ENCODE measurements around the gene TBC1D5.
A peak's percentile ranks its signal among the peaks of the same experiment; 100 is the strongest.
"Not testable (repeated sequence)": the region's sequence is repeated elsewhere in the genome, so short reads cannot be mapped to it uniquely, and the experiment has no call there.

The TBC1D5 gene

DNA sequence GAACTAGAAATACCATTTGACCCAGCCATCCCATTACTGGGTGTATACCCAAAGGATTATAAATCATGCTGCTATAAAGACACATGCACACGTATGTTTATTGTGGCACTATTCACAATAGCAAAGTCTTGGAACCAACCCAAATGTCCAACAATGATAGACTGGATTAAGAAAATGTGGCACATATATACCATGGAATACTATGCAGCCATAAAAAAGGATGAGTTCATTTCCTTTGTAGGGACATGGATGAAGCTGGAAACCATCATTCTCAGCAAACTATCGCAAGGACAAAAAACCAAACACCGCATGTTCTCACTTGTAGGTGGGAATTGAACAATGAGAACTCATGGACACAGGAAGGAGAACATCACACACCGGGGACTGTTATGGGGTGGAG, 210.0 kb downstream of the TBC1D5 start:
- not testable (repeated sequence) for DNase-seq

DNA sequence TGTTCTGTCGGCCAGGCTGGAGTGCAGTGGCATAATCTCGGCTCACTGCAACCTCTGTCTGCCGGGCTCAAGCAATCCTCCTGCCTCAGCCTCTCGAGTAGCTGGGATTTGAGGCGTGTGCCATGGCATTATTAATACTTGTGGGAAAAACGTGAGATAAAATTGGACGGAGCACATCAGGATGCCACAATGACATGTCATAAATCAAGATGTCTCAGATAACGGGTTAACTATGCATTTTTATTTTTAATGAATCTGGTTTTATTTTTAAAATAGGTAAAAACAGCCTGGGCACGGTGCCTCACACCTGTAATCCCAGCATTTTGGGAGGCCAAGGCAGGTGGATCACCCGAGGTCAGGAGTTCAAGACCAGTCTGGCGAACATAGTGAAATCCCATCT, 212.8 kb downstream of the TBC1D5 start:
- DNase-seq, result no peak

DNA sequence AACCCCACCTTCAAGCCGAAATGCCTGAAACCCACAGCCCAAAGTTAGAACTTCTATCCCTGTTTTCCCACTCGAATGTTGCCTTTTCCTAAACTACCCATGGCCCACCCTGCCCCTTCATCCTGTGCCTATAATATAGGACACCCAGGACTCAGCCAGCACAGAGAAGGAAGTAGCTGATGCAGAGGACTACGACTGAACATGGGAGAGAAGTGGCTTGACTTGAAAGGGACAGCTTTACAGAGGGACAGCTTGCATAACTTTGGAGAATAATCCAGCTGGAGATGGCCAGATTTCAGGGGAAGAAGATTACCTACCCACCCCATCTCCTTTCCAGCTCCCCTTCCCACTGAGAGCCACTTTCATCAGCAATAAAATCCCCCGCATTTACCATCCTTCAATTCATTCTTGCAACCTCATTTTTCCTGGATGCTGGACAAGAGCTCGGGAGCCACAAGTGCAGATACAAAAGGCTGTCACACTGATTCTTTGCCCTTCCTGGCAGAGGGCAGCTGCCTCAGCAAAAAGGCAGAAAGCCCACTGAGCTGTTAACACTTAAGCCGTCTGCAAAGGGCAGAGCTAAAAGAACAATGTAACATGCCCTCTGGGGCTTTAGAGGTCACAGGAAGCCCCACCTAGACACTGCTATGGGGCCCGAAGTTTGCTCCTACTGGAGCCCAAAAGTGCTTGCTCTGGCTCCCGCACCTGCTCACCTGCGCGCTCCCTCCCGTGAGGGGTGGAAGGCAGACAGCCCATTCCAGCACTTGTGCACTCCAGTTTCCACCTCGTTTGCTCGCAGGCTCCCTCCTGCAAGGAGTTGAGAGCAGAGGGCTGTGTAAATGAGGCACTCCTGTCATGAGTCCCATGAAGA, 224.0 kb downstream of the TBC1D5 start:
- no peak for DNase-seq

DNA sequence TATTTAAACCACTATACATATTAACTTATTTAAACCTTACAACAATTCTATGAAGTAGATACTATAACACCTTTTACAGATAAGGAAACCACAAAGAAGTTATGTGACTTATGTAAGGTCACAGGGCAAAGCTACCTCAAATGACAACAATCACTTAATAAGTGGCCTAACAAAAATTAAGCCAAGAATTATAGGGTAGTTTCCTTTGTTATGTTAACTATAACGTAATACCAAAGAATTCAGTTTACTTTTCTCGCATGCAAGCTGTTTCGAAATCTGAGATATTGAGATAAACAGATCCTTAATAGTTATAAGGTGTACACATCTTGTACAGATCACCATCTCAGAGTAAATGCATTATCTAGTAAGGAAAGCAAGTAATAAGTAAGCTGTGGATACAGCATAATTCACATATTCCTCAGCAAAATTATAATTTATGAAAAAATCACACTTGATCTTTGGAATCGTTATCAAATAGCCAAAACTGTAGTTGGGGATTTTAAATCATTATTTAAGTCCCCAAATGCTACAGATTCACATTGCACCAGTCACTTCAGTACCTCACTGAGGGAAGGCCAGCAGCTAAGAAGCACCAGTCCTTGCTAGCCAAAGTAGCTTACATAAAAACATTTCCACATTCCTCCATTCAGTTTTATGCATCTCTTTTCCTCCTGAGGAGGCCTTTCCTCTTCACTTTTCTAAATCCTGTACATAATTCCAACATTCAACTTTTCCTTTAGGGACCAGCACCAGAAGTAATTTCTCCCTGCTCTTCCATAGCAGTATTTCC, 226.8 kb downstream of the TBC1D5 start:
- DNase-seq, result no peak

DNA sequence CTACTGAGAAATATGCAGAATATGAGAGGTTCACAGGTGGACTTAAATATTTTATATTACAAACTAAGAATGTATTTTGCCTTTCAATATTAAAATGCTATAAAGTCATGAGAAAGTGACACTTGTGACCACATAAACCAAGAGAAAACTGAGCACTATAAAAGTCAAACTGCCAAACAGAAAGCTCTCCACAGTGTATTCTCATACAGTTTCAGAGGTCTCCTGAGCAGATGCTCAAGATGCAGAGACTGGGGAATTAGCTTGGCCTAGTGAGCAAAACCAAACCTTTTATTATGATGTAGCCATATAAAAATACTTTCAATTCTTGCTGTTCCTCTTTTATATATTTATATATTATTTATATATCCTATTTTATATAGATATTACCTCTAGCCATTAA, 227.8 kb downstream of the TBC1D5 start:
- DNase-seq, result no peak

DNA sequence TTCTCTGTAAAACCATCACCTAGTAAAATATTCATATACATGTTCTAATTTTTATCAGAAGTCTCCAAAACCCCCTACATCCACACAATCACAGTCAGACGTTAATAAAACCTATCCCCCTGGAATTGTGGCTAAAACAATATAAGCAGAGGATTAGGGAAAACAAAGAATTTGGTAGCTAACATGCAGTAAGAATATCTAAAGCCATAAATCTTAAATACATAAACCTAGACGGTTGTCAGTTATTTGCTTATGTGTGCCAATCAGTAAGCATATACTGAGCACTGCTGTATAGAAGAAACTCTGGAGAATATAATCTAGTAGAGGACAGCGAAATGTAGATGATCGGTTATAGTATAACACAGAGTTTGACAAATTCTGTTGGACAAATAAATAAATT, 232.2 kb downstream of the TBC1D5 start:
- no peak for DNase-seq

DNA sequence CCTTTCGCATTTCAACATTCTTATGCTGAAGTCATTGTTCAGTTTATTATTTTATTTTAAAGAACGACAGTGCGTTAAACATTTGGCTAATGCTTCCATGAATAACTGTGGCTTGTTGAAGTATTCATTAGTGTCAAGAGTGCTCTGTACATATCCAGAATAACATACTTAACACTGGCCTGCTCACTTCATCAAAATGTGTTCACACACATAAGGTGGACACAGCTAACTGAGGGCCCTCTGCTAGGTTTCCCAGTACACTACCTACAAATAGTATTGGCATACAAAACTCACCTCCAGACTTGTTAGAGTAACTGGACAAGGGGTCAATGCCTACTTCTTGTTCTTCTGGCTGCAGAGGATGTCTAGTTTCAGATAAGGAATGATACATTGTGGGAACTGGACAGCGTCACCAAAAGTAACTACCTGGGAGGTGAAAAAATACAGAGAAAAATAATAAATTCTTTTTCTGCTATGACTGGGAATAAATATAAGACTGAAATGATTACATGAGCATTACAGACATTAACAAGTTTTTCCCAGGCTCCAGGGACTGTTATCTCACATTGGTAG, 234.2 kb downstream of the TBC1D5 start:
- DNase-seq, result no peak

DNA sequence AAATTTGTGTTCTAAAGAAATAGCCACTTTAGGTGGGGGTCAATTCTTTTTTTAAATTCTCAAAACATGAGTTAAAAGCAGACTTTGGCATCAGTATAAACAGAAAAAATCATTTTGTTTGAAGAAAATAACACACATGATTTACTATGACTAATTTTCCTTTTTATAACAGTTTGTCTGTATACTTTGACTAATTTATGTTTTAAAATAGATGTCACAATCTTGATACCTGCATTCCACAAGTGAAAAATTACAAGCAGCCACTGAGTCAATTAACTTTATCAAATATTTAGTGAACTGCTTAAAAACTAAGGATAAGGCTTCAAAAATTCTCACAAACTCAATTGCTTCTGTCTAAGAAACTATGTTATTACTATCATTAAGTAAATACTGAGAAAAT, 235.0 kb downstream of the TBC1D5 start:
- no peak for DNase-seq

DNA sequence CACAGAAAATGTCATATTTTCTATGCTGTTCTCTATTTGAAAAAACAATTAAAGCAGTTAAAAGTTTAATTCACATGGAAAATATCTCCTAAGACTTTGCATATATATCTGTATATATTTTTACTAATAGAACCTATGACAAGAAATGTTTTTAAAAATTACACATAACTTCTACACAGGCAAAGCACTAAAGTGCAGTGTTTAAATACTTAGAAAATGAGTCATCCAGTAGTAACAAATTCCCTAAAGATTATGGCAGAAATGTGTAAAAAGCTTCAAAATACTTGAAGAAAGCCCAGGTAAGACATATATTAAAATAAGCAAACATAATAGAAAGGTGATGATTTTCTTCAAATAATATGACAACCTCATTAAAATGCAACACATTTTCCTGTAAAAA, 236.6 kb downstream of the TBC1D5 start:
- DNase-seq, result no peak

DNA sequence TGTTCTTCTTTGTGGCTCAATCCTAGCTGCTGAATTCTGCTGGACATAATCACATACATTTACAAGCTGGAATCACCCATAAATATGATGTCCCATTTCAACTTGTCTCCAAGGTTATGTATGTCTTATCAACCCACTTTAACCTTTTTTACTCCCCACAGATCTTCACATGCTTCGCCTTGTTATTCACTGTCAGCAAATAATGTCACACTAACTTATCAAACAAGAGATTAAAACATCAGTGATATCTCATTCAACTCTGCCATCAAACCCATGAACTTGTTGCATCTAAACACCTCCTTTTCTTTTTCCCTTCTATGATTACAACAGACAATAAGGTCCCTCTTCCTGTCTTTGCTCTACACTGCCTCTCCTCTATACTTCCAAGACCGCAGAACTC, 240.7 kb downstream of the TBC1D5 start:
- DNase-seq, result no peak

DNA sequence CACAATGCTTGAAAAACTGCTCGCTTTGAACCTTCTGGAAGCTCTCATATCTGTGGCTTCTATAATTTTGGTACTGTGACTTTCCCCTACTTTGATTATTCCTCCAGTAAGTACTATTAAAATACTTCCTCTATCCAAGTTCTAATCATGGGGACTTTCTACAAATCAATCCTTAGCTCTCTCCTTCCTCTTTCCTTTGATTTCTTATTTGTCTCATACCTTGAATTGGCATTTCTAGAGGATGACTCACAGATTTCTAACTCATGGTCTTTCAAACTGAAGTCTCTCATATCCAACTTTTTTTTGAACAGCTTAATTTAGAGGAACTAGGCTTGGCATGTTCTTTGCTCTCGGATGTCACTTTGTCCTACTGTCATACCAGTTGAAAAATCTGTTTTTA, 241.8 kb downstream of the TBC1D5 start:
- no peak for DNase-seq

DNA sequence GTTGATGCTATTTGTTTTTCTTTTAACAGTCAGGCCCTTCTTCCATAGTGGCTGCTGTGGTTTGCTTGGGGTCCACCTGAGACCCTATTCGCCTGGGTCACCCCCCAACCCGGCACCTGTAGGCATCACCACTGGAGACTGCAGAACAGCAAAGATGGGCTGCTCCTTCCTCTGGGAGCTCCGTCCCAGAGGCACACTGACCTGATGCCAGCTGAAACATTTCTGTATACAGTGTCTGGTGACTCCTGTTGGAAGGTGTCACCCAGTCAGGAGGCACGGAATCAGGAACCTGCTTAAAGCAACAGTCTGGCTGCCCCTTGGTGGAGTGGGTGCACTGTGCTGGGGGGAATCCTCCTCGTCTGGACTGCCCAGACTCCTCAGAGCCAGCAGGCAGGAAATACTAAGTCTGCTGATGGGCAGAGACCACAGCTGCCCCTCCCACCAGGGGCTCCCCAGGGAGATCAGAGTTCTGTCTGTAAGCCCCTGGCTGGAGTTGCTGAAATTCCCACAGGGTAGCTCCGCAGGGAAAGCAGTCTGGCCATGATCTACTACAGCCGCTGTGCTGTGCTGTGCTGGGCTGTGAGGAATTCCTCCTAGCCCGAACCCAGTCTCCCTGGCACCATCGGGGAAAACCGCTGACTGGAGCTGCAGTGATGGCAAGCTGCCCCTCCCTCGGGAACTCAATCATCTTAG, 248.2 kb downstream of the TBC1D5 start:
- DNase-seq, result no peak

DNA sequence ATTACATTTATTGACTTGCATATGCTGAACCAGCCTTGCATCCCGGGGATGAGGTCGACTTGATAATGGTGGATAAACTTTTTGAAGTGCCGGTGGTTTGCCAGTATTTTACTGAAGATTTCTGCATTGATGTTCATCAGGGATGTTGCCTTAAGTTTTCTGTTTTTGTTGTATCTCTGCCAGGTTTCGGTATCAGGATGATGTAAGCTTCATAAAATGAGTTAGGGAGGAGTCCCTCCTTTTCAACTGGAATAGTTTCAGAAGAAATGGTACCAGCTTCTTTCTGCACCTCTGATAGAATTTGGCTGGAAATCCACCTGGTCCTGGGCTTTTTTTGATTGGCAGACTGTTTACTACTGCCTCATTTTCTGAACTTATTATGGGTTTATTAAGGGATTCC, 250.8 kb downstream of the TBC1D5 start:
- DNase-seq, result peak; percentile 91

DNA sequence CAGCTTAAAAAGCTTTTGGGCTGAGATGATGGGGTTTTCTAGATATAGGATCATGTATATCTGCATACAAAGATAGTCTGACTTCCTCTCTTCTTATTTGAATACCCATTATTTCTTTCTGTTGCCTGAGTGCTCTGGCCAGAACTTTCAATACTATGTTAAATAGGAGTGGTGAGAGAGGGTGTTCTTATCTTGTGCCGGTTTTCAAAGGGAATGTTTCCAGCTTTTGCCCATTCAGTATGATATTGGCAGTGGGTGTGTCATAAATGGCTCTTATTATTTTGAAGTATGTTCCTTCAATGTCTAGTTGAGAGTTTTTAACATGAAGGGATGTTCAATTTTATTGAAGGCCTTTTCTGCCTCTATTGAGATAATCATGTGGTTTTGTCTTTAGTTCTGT, 251.2 kb downstream of the TBC1D5 start:
- not testable (repeated sequence) for DNase-seq

DNA sequence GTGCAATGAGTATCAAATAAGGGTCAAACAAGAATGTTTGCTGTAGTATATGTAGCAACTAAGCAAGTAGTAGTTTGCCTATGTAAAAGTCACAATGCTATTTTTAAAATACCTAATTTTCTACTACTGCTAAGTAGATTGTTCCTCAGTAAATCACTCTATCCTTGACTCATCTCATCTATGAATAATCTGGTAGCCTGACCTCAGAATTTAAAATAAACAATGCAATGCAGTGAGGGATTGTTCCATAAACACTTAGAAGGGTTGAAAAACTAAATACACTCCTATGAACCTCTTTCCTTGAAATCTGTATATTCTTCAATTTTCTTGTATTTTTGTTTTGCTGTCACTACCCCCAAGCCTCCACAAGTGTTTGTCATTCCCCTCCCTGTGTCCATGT, 253.3 kb downstream of the TBC1D5 start:
- peak; percentile 2 for DNase-seq

DNA sequence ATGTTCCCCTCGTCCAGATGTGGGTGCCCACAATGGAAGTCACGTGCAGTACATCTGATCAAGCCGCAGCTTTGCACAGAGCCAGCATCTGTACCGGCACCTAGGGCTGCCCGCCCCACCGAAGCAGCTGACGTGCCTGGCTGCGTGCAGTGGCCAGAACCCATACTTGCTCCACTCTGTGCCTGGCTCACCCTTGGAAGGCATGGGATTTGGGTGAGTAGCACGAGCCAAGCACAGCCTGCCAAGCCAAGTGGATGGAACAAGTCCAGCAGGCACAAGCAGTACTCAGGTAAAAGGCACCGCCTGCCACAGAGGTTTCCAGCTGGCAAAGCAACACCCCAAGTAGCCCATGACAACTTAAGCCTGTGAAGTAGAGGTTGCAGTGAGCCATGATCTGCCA, 261.3 kb downstream of the TBC1D5 start:
- no peak for DNase-seq

DNA sequence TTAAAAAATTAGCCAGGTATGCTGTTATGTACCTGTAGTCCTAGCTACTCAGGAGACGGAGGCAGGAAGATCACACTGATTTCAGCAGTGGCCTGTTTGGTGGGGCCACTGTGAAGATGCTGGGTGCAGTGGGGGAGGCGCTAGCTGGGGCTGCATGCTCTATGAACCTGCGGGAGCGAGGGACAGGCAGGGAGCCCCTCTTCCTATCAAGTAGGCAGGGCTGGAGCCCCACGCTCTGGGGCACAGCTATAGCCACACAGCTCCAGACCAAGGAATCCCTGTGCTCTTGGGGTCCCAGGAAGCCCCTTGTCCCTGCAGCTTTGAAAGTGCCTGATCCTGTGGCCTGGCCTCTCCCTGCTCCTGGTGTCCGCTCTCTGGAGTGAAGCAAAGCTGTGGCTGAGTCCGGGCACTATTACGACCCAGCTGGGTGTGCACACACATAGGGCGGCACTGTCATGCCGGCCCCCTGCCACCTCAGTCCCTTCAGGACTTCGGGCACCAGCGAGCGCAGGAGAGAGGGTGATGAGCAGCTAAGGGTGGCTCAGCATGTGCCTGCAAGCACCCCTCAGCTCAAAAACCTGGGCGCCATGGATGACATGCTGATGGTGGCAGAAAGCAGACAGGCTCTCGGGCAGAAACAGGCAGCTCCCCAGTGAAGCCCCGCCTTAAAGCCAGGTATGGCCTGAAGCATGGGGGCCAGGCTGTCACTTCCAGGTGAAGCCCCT, 262.6 kb downstream of the TBC1D5 start:
- no peak for DNase-seq

DNA sequence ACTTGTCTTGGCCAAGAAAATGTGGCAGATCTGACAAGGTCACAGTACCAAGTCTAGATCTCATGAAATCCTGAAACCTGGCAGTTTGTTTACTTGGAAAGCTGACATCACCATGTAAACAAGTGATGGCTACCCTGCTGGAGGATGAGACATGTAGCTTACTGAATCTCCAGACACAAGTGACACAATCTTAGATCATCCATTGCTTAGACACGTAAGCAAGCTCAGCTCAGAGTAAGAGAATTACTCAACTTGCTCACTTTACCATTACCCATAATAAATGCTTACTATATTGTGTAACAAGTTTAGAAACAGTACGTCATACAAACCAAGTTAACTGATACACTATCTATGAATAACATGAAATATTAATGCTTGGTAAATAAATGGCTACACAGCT, 263.8 kb downstream of the TBC1D5 start:
- DNase-seq, result peak; percentile 36

DNA sequence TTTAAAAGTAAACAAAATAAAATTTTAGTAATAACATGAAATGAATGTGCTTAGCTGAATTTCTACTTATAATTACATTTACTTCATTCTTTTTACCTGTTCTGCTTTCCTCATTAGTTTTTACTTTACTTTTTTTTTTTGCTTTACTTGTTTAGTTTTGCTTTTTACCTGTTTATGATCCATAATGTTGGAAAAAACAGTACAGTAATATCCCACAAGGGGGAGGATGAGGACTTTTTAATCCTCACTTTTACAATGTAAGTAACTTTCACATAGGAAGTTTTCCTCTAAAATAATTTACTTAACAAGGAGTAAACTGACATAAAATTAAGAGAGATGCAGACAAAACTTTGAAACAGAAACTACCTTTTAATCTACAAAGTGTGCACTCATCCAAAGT, 268.7 kb downstream of the TBC1D5 start:
- no peak for DNase-seq

DNA sequence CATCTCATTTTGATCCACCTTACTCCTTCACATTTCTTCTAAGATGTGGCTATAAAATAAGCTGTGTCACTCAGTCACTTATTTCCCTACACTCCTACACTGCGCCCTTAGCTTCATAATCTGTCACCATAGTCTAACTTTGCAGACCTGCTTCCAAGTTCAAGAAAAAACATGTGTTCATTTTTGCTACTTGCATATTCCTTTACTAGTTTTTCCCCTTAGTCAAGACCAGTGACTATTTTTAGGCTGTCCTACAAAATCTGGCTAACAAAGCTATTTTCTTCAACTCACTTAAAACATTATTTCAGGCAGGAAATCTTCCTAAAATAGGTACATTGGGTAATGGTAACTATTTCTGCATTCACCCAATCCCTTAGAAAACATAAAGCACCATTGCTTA, 272.5 kb downstream of the TBC1D5 start:
- DNase-seq, result no peak

DNA sequence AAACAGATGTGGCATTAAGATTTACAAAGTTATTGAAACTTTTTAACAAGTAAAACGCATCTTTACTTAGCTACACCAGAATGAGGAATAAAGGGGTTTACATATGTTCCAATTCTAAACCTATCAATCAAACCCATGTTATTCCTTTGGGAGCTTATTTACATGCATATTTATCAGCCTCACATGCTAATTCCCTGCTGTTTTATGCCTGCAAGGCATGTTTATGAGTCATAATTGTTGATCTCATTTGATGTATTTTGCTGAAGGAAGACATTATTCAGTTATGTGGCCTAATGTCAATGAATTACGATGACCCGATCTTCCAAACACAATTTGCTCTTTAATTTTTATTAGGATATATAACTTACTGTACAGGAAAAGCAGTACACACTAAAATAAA, 272.9 kb downstream of the TBC1D5 start:
- DNase-seq, result no peak

DNA sequence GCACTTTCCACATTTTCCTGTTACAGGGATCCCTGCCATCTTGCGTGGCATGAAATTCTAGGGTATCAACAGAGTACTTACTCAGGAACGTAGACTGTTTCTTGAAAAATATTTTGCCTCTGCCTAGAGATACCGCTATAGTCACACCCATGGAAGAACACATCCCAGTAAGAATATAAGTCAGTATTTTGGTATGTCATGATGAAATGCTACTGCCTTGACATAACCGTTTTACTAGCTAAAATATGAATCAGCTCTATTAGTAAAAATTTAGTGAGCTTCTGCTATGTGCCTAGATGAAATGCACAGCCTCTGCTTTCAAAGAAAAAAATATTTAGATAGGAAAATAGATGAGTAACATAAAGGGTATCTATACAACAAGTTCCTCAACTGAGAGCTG, 276.4 kb downstream of the TBC1D5 start:
- DNase-seq, result no peak

Measured in kidney glomerular epithelial cell (primary cell).